IPS DF 6.9 (cell line): ENCODE data around the gene RETREG2.

Source experiments
- DNase-seq: peaks from one replicate; pipeline ENCODE4 v3.0.0-alpha.2; 2013; ENCODE audit warnings: low read depth, low spot score
- H3K27ac ChIP-seq: one replicate; pipeline ENCODE4 v1.5.1; 2013; ENCODE audit warnings: low read length, control low read depth
- H3K27me3 ChIP-seq: 2 replicates; pipeline ENCODE4 v1.6.1; 2013; ENCODE audit warnings: mild to moderate bottlenecking, low read length; ENCODE audit not compliant: control insufficient read depth, insufficient read depth
- H3K36me3 ChIP-seq: 2 replicates; pipeline ENCODE4 v1.6.1; 2013; ENCODE audit warnings: low read length; ENCODE audit not compliant: control insufficient read depth, insufficient read depth
- H3K4me1 ChIP-seq: 2 replicates; pipeline ENCODE4 v1.6.1; 2013; ENCODE audit warnings: low read length; ENCODE audit not compliant: control insufficient read depth, insufficient read depth
- H3K4me3 ChIP-seq: 2 replicates; pipeline ENCODE4 v1.5.1; 2013; ENCODE audit warnings: mild to moderate bottlenecking, low read length
- H3K9me3 ChIP-seq: 2 replicates; pipeline ENCODE4 v1.6.1; 2013; ENCODE audit warnings: low read length, inconsistent platforms; ENCODE audit not compliant: control insufficient read depth, insufficient read depth
- WGBS: extraction: QIAGEN DNeasy Blood & Tissue Kit; methylation state at CpG from one replicate; pipeline ENCODE4 v1.1.7; 2013; ENCODE audit warnings: mixed read lengths, missing lambda C conversion rate; ENCODE audit not compliant: insufficient read length, insufficient coverage; 5-methylcytosine and 5-hydroxymethylcytosine counted together

RETREG2 gene

GRCh38 chr2:219176818-219177551 is 1.1 kb upstream of the RETREG2 start, which contains the start of gene CNPPD1:
CNPPD1 (minus strand) TSS chr2:219176925; CDS start chr2:219176828, 97 bp downstream.
- H3K27ac ChIP-seq = no peak within 1 kb of the TSS
- peak within 1 kb of the TSS; percentile 94 for H3K4me3 ChIP-seq
- WGBS = no CpG with 5 or more reads among the region's 69 CpGs
- H3K9me3 ChIP-seq = no peaks in the 10 kb centered on the region
- no peaks in the 10 kb centered on the region for H3K27me3 ChIP-seq
- no peak for DNase-seq
- peaks cover 19% of the 10 kb centered on the region for H3K36me3 ChIP-seq
- H3K4me1 ChIP-seq = peaks cover 2% of the 10 kb centered on the region; the same call in 1 of the 2 replicates

- Histone ChIP-seq H3K4me3 (peak overlapping the region; percentile 94), H3K9me3 (no peaks in the 10 kb centered on the region), H3K4me1 (peaks cover 2% of the 10 kb centered on the region; the same call in 1 of the 2 replicates), H3K36me3 (peaks cover 32% of the 10 kb centered on the region), H3K27ac (no peak overlapping the region), H3K27me3 (no peaks in the 10 kb centered on the region)
- no peak for DNase-seq
- no CpG with 5 or more reads among the region's 45 CpGs for WGBS
Measured at GRCh38 chr2:219178377-219179175, 501 bp downstream of the RETREG2 start.

- Histone ChIP-seq H3K36me3 (peaks cover 32% of the 10 kb centered on the region), H3K4me3 (no peak overlapping the region)
- WGBS = no CpG with 5 or more reads among the region's 9 CpGs
Measured at GRCh38 chr2:219179601-219180465, 1.8 kb downstream of the RETREG2 start.

GRCh38 chr2:219180961-219181360 is 2.9 kb downstream of the RETREG2 start:
- Histone ChIP-seq H3K4me1 (0 out of 2 replicates have a peak, but pooled peaks cover 1% of the 10 kb centered on the region), H3K36me3 (peaks cover 32% of the 10 kb centered on the region), H3K4me3 (no peak overlapping the region), H3K27me3 (no peaks in the 10 kb centered on the region), H3K27ac (no peak overlapping the region), H3K9me3 (no peaks in the 10 kb centered on the region)
- WGBS = no CpG with 5 or more reads among the region's 5 CpGs
- DNase-seq = no peak

More at GRCh38 chr2:219179601-219180465, 1.8 kb downstream of the RETREG2 start:
- no peak for DNase-seq
- H3K4me1 ChIP-seq = peaks cover 2% of the 10 kb centered on the region; the same call in 1 of the 2 replicates
- H3K9me3 ChIP-seq = no peaks in the 10 kb centered on the region
- H3K27ac ChIP-seq = no peak overlapping the region
- H3K27me3 ChIP-seq = no peaks in the 10 kb centered on the region

- no peaks in the 10 kb centered on the region for H3K27me3 ChIP-seq
- H3K4me1 ChIP-seq = 0 out of 2 replicates have a peak, but pooled peaks cover 1% of the 10 kb centered on the region
- H3K4me3 ChIP-seq = no peak overlapping the region
- H3K27ac ChIP-seq = no peak overlapping the region
- H3K36me3 ChIP-seq = peaks cover 32% of the 10 kb centered on the region
- WGBS = no CpG with 5 or more reads among the region's 6 CpGs
- no peaks in the 10 kb centered on the region for H3K9me3 ChIP-seq
- DNase-seq = no peak
Measured at GRCh38 chr2:219181531-219181930, 3.5 kb downstream of the RETREG2 start.

GRCh38 chr2:219182331-219183150 is 4.5 kb downstream of the RETREG2 start:
- Histone ChIP-seq H3K36me3 (peaks cover 32% of the 10 kb centered on the region), H3K9me3 (no peaks in the 10 kb centered on the region), H3K27me3 (no peaks in the 10 kb centered on the region), H3K27ac (no peak overlapping the region), H3K4me3 (no peak overlapping the region), H3K4me1 (0 out of 2 replicates have a peak, but pooled peaks cover 1% of the 10 kb centered on the region)
- DNase-seq = no peak
- WGBS = no CpG with 5 or more reads among the region's 8 CpGs

GRCh38 chr2:219183151-219183772 is 5.2 kb downstream of the RETREG2 start:
- Histone ChIP-seq H3K27me3 (no peaks in the 10 kb centered on the region), H3K27ac (no peak overlapping the region), H3K4me1 (0 out of 2 replicates have a peak, but pooled peaks cover 1% of the 10 kb centered on the region), H3K4me3 (no peak overlapping the region), H3K36me3 (peaks cover 32% of the 10 kb centered on the region), H3K9me3 (no peaks in the 10 kb centered on the region)
- no peak for DNase-seq
- WGBS = no CpG with 5 or more reads among the region's 6 CpGs

GRCh38 chr2:219184121-219184520 is 6.0 kb downstream of the RETREG2 start:
- Histone ChIP-seq H3K36me3 (peaks cover 32% of the 10 kb centered on the region), H3K27ac (no peak overlapping the region), H3K4me3 (no peak overlapping the region), H3K4me1 (no peaks in the 10 kb centered on the region), H3K9me3 (no peaks in the 10 kb centered on the region), H3K27me3 (no peaks in the 10 kb centered on the region)
- DNase-seq = no peak
- no CpG with 5 or more reads among the region's 2 CpGs for WGBS

- WGBS = no CpG with 5 or more reads among the region's 7 CpGs
- DNase-seq = no peak
- Histone ChIP-seq H3K27ac (no peak overlapping the region), H3K27me3 (no peaks in the 10 kb centered on the region), H3K36me3 (peaks cover 14% of the 10 kb centered on the region), H3K4me3 (no peak overlapping the region), H3K4me1 (no peaks in the 10 kb centered on the region), H3K9me3 (no peaks in the 10 kb centered on the region)
Measured at GRCh38 chr2:219186754-219187456, 8.8 kb downstream of the RETREG2 start.
